ENCODE data around the gene GHR. TPM values are rescaled to one million over a fixed set of nuclear protein-coding genes. Genes with fewer than 3 reads are reported as not detected.

Gene GHR
- total and polyA plus RNA-seq, 2 donors (not counting 3 experiments of a cell fraction or from before 2014, with no cell fraction given), result 0.27 to 0.28 TPM

DNA sequence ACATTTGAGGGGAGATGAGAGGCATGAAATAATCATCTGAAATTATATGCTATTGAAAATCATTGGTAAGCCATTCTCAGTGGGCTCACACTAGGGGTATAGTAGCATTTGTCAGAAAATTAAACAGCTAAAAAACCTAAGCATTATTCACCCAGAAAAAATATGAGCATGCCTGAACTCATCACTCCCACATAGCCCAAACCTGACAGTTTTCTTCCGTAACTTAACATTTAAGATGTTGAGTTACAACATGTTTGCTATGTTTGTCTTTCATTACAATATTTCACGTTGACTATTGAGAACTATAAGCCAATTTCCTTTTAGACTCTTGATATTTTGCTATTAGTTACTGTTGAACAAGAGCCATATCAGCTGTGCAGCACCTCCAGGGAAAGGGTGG is 23.5 kb upstream of the GHR start:
- Histone ChIP-seq H3K4me2 (ENCODE audit: insufficient read depth, low read length) (no peak overlapping the region), H4K20me1 (replicated peaks; ENCODE audit: control insufficient read depth, extremely low read depth, insufficient read depth, low read length) (no peaks in the 10 kb centered on the region), H3K27ac (ENCODE audit: insufficient read depth, low read depth, low read length) (no peak overlapping the region), H3K4me1 (ENCODE audit: control insufficient read depth, extremely low read depth, insufficient read depth, low read length) (no peaks in the 10 kb centered on the region), H3K9ac (replicated peaks; ENCODE audit: extremely low read depth, insufficient read depth, low read length) (no peak overlapping the region), H3K79me2 (ENCODE audit: control insufficient read depth, insufficient read depth, low read length) (no peaks in the 10 kb centered on the region), H3K36me3 (ENCODE audit: control insufficient read depth in 2 of 2, extremely low read depth in 1 of 2, insufficient read depth in 2 of 2, low read length in 2 of 2) (no peaks in the 10 kb centered on the region), H3K4me3 (replicated peaks in 1 of 3; ENCODE audit: insufficient read depth in 1 of 3, low read depth in 1 of 3, low read length in 3 of 3) (no peak overlapping the region), H3K9me3 (replicated peaks; ENCODE audit: control insufficient read depth, insufficient read depth, low read length) (no peaks in the 10 kb centered on the region), H3K9me1 (replicated peaks; ENCODE audit: control insufficient read depth, extremely low read depth, insufficient read depth, low read length) (no peaks in the 10 kb centered on the region), H2AFZ (ENCODE audit: low read depth, low read length) (no peak overlapping the region), H3K27me3 (ENCODE audit: control insufficient read depth in 2 of 2, insufficient read depth in 2 of 2, low read length in 2 of 2) (no peaks in the 10 kb centered on the region)
- dilution Hi-C loops (cut with MboI; ENCODE audit: extremely low pct_ligation_motif_present, low sequenced_read_pairs), result no loop called here
- no TSS peak for BruUV-seq (replicated peaks)
- no peak for DNase-seq (ENCODE audit: low read depth, low spot score)
- ChIA-PET POLR2A (no interaction called here), CTCF (interaction anchor here (0.7 kb wide), 1 partner anchor 24 kb away, joined by 4 read pairs; the partner anchor contains the start of gene GHR)
- no peak for FAIRE-seq
- TF ChIP-seq FOS (IDR thresholded peaks at IDR 0.05; ENCODE audit: borderline replicate concordance, insufficient read depth, low read length) (no peak), MYC (IDR thresholded peaks at IDR 0.05; ENCODE audit: low read depth, low read length) (no peak), POLR2AphosphoS5 (IDR thresholded peaks at IDR 0.05; ENCODE audit: insufficient read depth, low read depth, low read length) (no peak), POLR2A (IDR thresholded peaks at IDR 0.05; ENCODE audit: low read depth, low read length) (no peak), EZH2 (IDR thresholded peaks at IDR 0.05; ENCODE audit: borderline replicate concordance, low read depth, low read length, severe bottlenecking) (no peak), JUN (IDR thresholded peaks at IDR 0.05; ENCODE audit: borderline replicate concordance, insufficient read depth, insufficient read length, low read depth) (no peak), GATA2 (IDR thresholded peaks at IDR 0.05; ENCODE audit: insufficient read depth, insufficient read length, low read depth, low read length) (no peak)
- TF ChIP-seq, protein P1, sequence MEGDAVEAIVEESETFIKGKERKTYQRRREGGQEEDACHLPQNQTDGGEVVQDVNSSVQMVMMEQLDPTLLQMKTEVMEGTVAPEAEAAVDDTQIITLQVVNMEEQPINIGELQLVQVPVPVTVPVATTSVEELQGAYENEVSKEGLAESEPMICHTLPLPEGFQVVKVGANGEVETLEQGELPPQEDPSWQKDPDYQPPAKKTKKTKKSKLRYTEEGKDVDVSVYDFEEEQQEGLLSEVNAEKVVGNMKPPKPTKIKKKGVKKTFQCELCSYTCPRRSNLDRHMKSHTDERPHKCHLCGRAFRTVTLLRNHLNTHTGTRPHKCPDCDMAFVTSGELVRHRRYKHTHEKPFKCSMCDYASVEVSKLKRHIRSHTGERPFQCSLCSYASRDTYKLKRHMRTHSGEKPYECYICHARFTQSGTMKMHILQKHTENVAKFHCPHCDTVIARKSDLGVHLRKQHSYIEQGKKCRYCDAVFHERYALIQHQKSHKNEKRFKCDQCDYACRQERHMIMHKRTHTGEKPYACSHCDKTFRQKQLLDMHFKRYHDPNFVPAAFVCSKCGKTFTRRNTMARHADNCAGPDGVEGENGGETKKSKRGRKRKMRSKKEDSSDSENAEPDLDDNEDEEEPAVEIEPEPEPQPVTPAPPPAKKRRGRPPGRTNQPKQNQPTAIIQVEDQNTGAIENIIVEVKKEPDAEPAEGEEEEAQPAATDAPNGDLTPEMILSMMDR (IDR thresholded peaks at IDR 0.05; ENCODE audit: extremely low read depth in 1 of 2, insufficient read depth in 1 of 2, low read depth in 1 of 2, low read length in 2 of 2), result no peak
- TF ChIP-seq, protein P2, sequence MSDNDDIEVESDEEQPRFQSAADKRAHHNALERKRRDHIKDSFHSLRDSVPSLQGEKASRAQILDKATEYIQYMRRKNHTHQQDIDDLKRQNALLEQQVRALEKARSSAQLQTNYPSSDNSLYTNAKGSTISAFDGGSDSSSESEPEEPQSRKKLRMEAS (IDR thresholded peaks at IDR 0.05; ENCODE audit: insufficient read depth, insufficient read length), result no peak
- intact Hi-C loops (cut with micrococcal nuclease), result no loop called here
